ENCODE results near the gene PCNT.

DNA sequence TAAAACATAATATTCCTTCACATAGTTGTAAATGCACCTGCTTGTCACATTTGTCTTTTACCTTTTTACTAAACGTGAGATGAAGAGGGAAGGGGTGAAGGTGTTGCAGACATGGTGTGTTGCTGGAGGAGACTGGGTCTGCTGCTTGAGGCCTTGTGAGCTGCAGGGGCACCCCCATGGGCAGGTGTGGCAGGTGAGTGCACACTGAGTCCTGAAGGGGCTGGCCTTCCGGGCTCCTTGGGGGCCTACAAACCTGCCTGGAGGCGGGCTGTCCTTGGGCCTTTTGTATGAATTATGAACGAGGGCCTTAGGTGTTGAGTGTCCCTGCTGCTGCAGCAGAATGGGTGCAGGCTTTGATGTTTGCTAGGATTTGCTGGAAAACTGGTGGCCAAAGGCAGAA lies 3.8 kb downstream of the PCNT start:
- TF ChIP-seq, protein P1, sequence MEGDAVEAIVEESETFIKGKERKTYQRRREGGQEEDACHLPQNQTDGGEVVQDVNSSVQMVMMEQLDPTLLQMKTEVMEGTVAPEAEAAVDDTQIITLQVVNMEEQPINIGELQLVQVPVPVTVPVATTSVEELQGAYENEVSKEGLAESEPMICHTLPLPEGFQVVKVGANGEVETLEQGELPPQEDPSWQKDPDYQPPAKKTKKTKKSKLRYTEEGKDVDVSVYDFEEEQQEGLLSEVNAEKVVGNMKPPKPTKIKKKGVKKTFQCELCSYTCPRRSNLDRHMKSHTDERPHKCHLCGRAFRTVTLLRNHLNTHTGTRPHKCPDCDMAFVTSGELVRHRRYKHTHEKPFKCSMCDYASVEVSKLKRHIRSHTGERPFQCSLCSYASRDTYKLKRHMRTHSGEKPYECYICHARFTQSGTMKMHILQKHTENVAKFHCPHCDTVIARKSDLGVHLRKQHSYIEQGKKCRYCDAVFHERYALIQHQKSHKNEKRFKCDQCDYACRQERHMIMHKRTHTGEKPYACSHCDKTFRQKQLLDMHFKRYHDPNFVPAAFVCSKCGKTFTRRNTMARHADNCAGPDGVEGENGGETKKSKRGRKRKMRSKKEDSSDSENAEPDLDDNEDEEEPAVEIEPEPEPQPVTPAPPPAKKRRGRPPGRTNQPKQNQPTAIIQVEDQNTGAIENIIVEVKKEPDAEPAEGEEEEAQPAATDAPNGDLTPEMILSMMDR (IDR thresholded peaks at IDR 0.05 in 8 of 11, conservative IDR thresholded peaks at IDR 0.05 in 3 of 11): no peak
- TF ChIP-seq POLR2AphosphoS5 (IDR thresholded peaks at IDR 0.05): no peak
- TF ChIP-seq POLR2A (IDR thresholded peaks at IDR 0.05): no peak

Measured in spleen (tissue), 7 donors.